K562 (cell line): ENCODE results near the gene PTGIR. TPM values are rescaled to one million over a fixed set of nuclear protein-coding genes. Genes with fewer than 3 reads are reported as not detected.

ENCODE experiments used
- ARID2 ChIP-seq: fragments of 450-650 bp; IDR thresholded peaks from 2 replicates; pipeline ENCODE4 v1.6.1; 2017; ENCODE audit warnings: antibody characterized with exemption, mild to moderate bottlenecking
- BACH1 ChIP-seq: fragments of 200-800 bp; sonication (Bioruptor generic); IDR thresholded peaks from 2 replicates; pipeline ENCODE4 v1.6.1; 2016; ENCODE audit warnings: missing genetic modification characterization, missing compliant biosample characterization
- CREM ChIP-seq: IDR thresholded peaks from 2 replicates; pipeline ENCODE4 v1.6.1; 2014; ENCODE audit warnings: antibody characterized with exemption, low read depth
- DMBX1 ChIP-seq: fragments of 250-450 bp; sonication (Bioruptor Pico); IDR thresholded peaks from 2 replicates; pipeline ENCODE4 v1.8.0; 2022; ENCODE audit warnings: inconsistent platforms, mild to moderate bottlenecking, moderate library complexity, borderline replicate concordance
- HDAC2 ChIP-seq: fragments of 450-650 bp; IDR thresholded peaks from 2 replicates; pipeline ENCODE4 v1.6.1; 2016; ENCODE audit warnings: mild to moderate bottlenecking
- KLF13 ChIP-seq: fragments of 450-650 bp; IDR thresholded peaks from 2 replicates; pipeline ENCODE4 v1.6.1; 2016; ENCODE audit warnings: missing genetic modification characterization, low read depth, mild to moderate bottlenecking, missing compliant biosample characterization, moderate library complexity, borderline replicate concordance
- LEF1 ChIP-seq: fragments of 450-650 bp; IDR thresholded peaks from 2 replicates; pipeline ENCODE4 v1.6.1; 2016; ENCODE audit warnings: mild to moderate bottlenecking
- MYC ChIP-seq, 2 experiments: fragments of 250-450 bp in 1 of 2; sonication (Bioruptor Pico) in 1 of 2; IDR thresholded peaks; 2 replicates each; pipeline versions ENCODE4 v1.5.1 to v1.6.1; 2012 to 2021; ENCODE audit warnings: low read depth in 2 of 2, borderline replicate concordance in 1 of 2, improper control_type of control experiment in 1 of 2, low read length in 1 of 2, mild to moderate bottlenecking in 1 of 2, moderate library complexity in 1 of 2
- MYNN ChIP-seq, 2 experiments: sonication (generic); formaldehyde crosslinking in 1 of 2; IDR thresholded peaks; 2 replicates each; pipeline versions ENCODE4 v1.5.0 to v1.6.1; 2016 to 2020; ENCODE audit warnings: antibody characterized with exemption in 1 of 2, missing genetic modification reagents in 1 of 2
- SMAD3 ChIP-seq: fragments of 450-650 bp; formaldehyde crosslinking; conservative IDR thresholded peaks from 2 replicates; pipeline ENCODE4 v1.4.0; 2020; ENCODE audit warnings: mild to moderate bottlenecking
- SMARCA4 ChIP-seq: fragments of 450-650 bp; IDR thresholded peaks from 2 replicates; pipeline ENCODE4 v1.6.1; 2016
- SMC3 ChIP-seq: conservative IDR thresholded peaks from 2 replicates; pipeline ENCODE4 v1.6.1; 2011; ENCODE audit warnings: low read depth, low read length, improper control_type of control experiment; ENCODE audit not compliant: insufficient read depth
- SOX6 ChIP-seq: fragments of 450-650 bp; IDR thresholded peaks from 2 replicates; pipeline ENCODE4 v1.6.1; 2014; ENCODE audit warnings: mild to moderate bottlenecking
- TCF3 ChIP-seq: sonication (generic); formaldehyde crosslinking; IDR thresholded peaks from 2 replicates; pipeline ENCODE4 v1.4.0; 2020; ENCODE audit warnings: mild to moderate bottlenecking, missing genetic modification reagents
- ZFP36 ChIP-seq: fragments of 150-350 bp; IDR thresholded peaks from 2 replicates; pipeline ENCODE4 v1.6.1; 2018; ENCODE audit warnings: low read length, low read depth; ENCODE audit not compliant: partially characterized antibody
- ZNF263 ChIP-seq: sonication (generic); formaldehyde crosslinking; IDR thresholded peaks from 2 replicates; pipeline ENCODE4 v1.8.0; 2022; ENCODE audit warnings: mild to moderate bottlenecking, missing genetic modification reagents, borderline replicate concordance
- polyA plus RNA-seq, 8 experiments: library from polyadenylated mRNA; depleted of rRNA in 4 of 8; stranded (reverse) in 5 of 8; unstranded in 3 of 8; fragments of >200 nt; fragmentation: Nextera tagmentation in 2 of 8; fragmentation: Illumina TruSeq in 1 of 8; extraction: Ambion mirVana in 2 of 8; extraction: Trizol in 1 of 8; gene quantifications; 2 replicates each; pipeline versions ENCODE4 v1.2.1 to v1.2.3, GENCODE V29; 2011 to 2014; ENCODE audit warnings: inconsistent platforms in 1 of 8, missing spikeins in 1 of 8
- total RNA-seq, 7 experiments: library from RNA; depleted of rRNA in 6 of 7; stranded (reverse); fragments of >200 nt in 6 of 7; fragmentation: Illumina TruSeq in 2 of 7; extraction: Trizol in 2 of 7; gene quantifications; 2 replicates each; pipeline versions ENCODE4 v1.2.1 to v1.2.3, GENCODE V29; 2011 to 2021; ENCODE audit warnings: low replicate concordance in 1 of 7
- TF ChIP-seq, protein P1 (sequence below): sonication (generic); formaldehyde crosslinking; IDR thresholded peaks from 2 replicates; pipeline ENCODE4 v1.8.1; 2023; ENCODE audit warnings: mild to moderate bottlenecking, missing genetic modification reagents
- TF ChIP-seq, protein P2 (sequence below): sonication (generic); formaldehyde crosslinking; IDR thresholded peaks from 2 replicates; pipeline ENCODE4 v1.8.1; 2023; ENCODE audit warnings: mild to moderate bottlenecking, missing genetic modification reagents, moderate library complexity

The PTGIR gene
- total and polyA plus RNA-seq, 9 of the 15 experiments (the other 6 are each of a cell fraction or from before 2014, with no cell fraction given): 0.11 to 3.4 (median 1.1) TPM; not detected in 1

GRCh38 chr19:46661735-46662592 lies 37.1 kb upstream of the PTGIR start (continued):
- TF ChIP-seq ZFP36 (peak; percentile 70), SMARCA4 (peak; percentile 11; the same call in 1 of the 2 replicates), MYNN (IDR thresholded peaks at IDR 0.05) (peak; percentile 12; the same call in 1 of the 2 replicates), MYNN (CRISPR knock-in tag; IDR thresholded peaks at IDR 0.05) (no peak), TCF3 (CRISPR knock-in tag) (0 out of 2 replicates have a peak, but pooled peaks have one; percentile 11), ARID2 (peak; percentile 96), CREM (peak; percentile 42; the same call in 1 of the 2 replicates), DMBX1 (CRISPR knock-in tag) (no peak), SMAD3 (CRISPR knock-in tag) (no peak), MYC (IDR thresholded peaks at IDR 0.05; ENCODE audit: low read depth, low read length) (no peak), MYC (CRISPR knock-in tag; IDR thresholded peaks at IDR 0.05; ENCODE audit: borderline replicate concordance, low read depth) (no peak), BACH1 (tag) (0 out of 2 replicates have a peak, but pooled peaks have one; percentile 18), SOX6 (0 out of 2 replicates have a peak, but pooled peaks have one; percentile 31), SMC3 (peak; percentile 98), HDAC2 (peak; percentile 81; the same call in 1 of the 2 replicates), KLF13 (tag) (no peak), ZNF263 (CRISPR knock-in tag) (peak; percentile 82; the same call in 1 of the 2 replicates), LEF1 (no peak)
- TF ChIP-seq, protein P1, sequence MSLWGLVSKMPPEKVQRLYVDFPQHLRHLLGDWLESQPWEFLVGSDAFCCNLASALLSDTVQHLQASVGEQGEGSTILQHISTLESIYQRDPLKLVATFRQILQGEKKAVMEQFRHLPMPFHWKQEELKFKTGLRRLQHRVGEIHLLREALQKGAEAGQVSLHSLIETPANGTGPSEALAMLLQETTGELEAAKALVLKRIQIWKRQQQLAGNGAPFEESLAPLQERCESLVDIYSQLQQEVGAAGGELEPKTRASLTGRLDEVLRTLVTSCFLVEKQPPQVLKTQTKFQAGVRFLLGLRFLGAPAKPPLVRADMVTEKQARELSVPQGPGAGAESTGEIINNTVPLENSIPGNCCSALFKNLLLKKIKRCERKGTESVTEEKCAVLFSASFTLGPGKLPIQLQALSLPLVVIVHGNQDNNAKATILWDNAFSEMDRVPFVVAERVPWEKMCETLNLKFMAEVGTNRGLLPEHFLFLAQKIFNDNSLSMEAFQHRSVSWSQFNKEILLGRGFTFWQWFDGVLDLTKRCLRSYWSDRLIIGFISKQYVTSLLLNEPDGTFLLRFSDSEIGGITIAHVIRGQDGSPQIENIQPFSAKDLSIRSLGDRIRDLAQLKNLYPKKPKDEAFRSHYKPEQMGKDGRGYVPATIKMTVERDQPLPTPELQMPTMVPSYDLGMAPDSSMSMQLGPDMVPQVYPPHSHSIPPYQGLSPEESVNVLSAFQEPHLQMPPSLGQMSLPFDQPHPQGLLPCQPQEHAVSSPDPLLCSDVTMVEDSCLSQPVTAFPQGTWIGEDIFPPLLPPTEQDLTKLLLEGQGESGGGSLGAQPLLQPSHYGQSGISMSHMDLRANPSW: no peak
- TF ChIP-seq, protein P2, sequence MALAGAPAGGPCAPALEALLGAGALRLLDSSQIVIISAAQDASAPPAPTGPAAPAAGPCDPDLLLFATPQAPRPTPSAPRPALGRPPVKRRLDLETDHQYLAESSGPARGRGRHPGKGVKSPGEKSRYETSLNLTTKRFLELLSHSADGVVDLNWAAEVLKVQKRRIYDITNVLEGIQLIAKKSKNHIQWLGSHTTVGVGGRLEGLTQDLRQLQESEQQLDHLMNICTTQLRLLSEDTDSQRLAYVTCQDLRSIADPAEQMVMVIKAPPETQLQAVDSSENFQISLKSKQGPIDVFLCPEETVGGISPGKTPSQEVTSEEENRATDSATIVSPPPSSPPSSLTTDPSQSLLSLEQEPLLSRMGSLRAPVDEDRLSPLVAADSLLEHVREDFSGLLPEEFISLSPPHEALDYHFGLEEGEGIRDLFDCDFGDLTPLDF (CRISPR knock-in tag): 0 out of 2 replicates have a peak, but pooled peaks have one; percentile 5
